HepG2 (cell line): ENCODE results near the gene APCDD1L. TPM values are rescaled to one million over a fixed set of nuclear protein-coding genes. Genes with fewer than 3 reads are reported as not detected.
"Not testable (repeated sequence)": the region's sequence is repeated elsewhere in the genome, so short reads cannot be mapped to it uniquely, and the experiment has no call there.

Source experiments
- ATAC-seq: fragments of 200-7000 bp; cut with Tn5 transposase; 3 replicates; pipeline ENCODE4 v1.9.1; 2020; ENCODE audit warnings: mild to moderate bottlenecking, moderate library complexity
- BruUV-seq: library from RNA; stranded (reverse); fragments of 400-500 nt; replicated peaks from 2 replicates; lab custom pipeline; 2021; lab: Mats Ljungman, UMichigan
- CTCF ChIA-PET: fragments of 300-600 bp; formaldehyde crosslinking; extraction: SDS; loops from one replicate; lab custom pipeline; 2021; ENCODE audit warnings: low total read pairs, inconsistent platforms, low intra/inter-chr PET ratio; lab: Yijun Ruan, JAX
- POLR2A ChIA-PET: fragments of 350-600 bp; sonication (Branson Sonifier 250); formaldehyde crosslinking; loops from one replicate; lab custom pipeline; 2020; ENCODE audit warnings: antibody characterized with exemption, inconsistent platforms; lab: Yijun Ruan, JAX
- DNase-seq: peaks from one replicate; pipeline ENCODE4 v3.0.0-alpha.2; 2015; ENCODE audit warnings: low spot score
- FAIRE-seq: peaks from 3 replicates; lab custom pipeline; 2011; peaks lifted over from hg19 to GRCh38; lab: Jason Lieb, UNC
- H2AFZ ChIP-seq: one replicate; pipeline ENCODE4 v1.6.1; 2011; ENCODE audit warnings: low read length, inconsistent platforms
- H3K27ac ChIP-seq: fragments of 300-600 bp; 3 replicates; pipeline ENCODE4 v1.8.0; 2011; ENCODE audit warnings: mixed run types, mild to moderate bottlenecking, mixed read lengths, low read length, inconsistent platforms; ENCODE audit not compliant: insufficient read depth; ENCODE audit errors: extremely low read length
- H3K27me3 ChIP-seq, 2 experiments: fragments of 200-600 bp in 1 of 2; 2 replicates in 1 of 2; 3 replicates in 1 of 2; pipeline versions ENCODE4 v1.6.0 to v1.8.0; 2011; ENCODE audit warnings: low read length in 2 of 2, mild to moderate bottlenecking in 2 of 2, moderate library complexity in 2 of 2, inconsistent platforms in 1 of 2; ENCODE audit not compliant: insufficient read depth in 2 of 2, control insufficient read depth in 1 of 2
- H3K36me3 ChIP-seq, 2 experiments: fragments of 200-600 bp in 1 of 2; replicated peaks in 1 of 2; 2 replicates in 1 of 2; 3 replicates in 1 of 2; pipeline versions ENCODE4 v1.5.1 to v1.8.0; 2011; ENCODE audit warnings: low read length in 2 of 2, inconsistent platforms in 1 of 2; ENCODE audit not compliant: insufficient read depth in 2 of 2, control insufficient read depth in 1 of 2
- H3K4me1 ChIP-seq: 2 replicates; pipeline ENCODE4 v1.5.1; 2012; ENCODE audit warnings: low read length, inconsistent platforms; ENCODE audit not compliant: insufficient read depth
- H3K4me2 ChIP-seq: 2 replicates; pipeline ENCODE4 v1.6.0; 2011; ENCODE audit warnings: low read depth, low read length, inconsistent platforms
- H3K4me3 ChIP-seq, 3 experiments: fragments of 200-600 bp in 1 of 3; sonication (generic), shearing (Covaris generic) in 1 of 3; replicated peaks in 1 of 3; 2 replicates each; pipeline ENCODE4 v1.5.1; 2011 to 2016; ENCODE audit warnings: low read length in 3 of 3, inconsistent platforms in 2 of 3, low read depth in 2 of 3, mild to moderate bottlenecking in 2 of 3, control low read depth in 1 of 3, mixed read lengths in 1 of 3; ENCODE audit not compliant: insufficient read depth in 1 of 3
- H3K79me2 ChIP-seq: one replicate; pipeline ENCODE4 v1.6.1; 2011; ENCODE audit warnings: low read length, inconsistent platforms; ENCODE audit not compliant: insufficient read depth
- H3K9ac ChIP-seq: 2 replicates; pipeline ENCODE4 v1.6.0; 2011; ENCODE audit warnings: mild to moderate bottlenecking, low read depth, low read length, inconsistent platforms; ENCODE audit not compliant: insufficient read depth
- H3K9me3 ChIP-seq: 2 replicates; pipeline ENCODE4 v1.5.1; 2012; ENCODE audit warnings: mild to moderate bottlenecking, low read length
- H4K20me1 ChIP-seq: 2 replicates; pipeline ENCODE4 v1.6.0; 2011; ENCODE audit warnings: inconsistent platforms, mild to moderate bottlenecking, low read length, moderate library complexity; ENCODE audit not compliant: insufficient read depth
- HCFC1 ChIP-seq: fragments of 150-350 bp; IDR thresholded peaks from 2 replicates; pipeline ENCODE4 v1.6.1; 2014; ENCODE audit warnings: low read depth, low read length
- ZNF282 ChIP-seq: fragments of 450-650 bp; IDR thresholded peaks from 2 replicates; pipeline ENCODE4 v1.6.1; 2018; ENCODE audit not compliant: partially characterized antibody
- ZNF839 ChIP-seq: sonication (generic); formaldehyde crosslinking; IDR thresholded peaks from 2 replicates; pipeline ENCODE4 v1.4.0; 2020; ENCODE audit warnings: missing genetic modification reagents, mild to moderate bottlenecking, borderline replicate concordance
- WGBS: methylation state at CpG from one replicate; pipeline ENCODE4 v1.1.6; 2017; ENCODE audit warnings: low lambda C conversion rate; 5-methylcytosine and 5-hydroxymethylcytosine counted together
- in situ Hi-C: cut with HindIII; loops from 2 replicates; pipeline ENCODE4 v1.10.0; 2017; ENCODE audit warnings: low pct_unique_long_range_greater_than_20kb; ENCODE audit not compliant: extremely low pct_ligation_motif_present
- intact Hi-C: fragments of 100-400 bp; cut with micrococcal nuclease; formaldehyde crosslinking; loops from one replicate; pipeline ENCODE4 v1.10.0; 2022; ENCODE audit not compliant: unreplicated experiment
- polyA plus RNA-seq, 8 experiments: library from polyadenylated mRNA; depleted of rRNA in 3 of 8; stranded (reverse) in 7 of 8; unstranded in 1 of 8; fragments of >200 nt; fragmentation: Illumina TruSeq in 4 of 8; extraction: Trizol in 4 of 8; gene quantifications; 2 replicates each; pipeline versions ENCODE4 v1.2.1 to v1.2.3, GENCODE V29; 2011 to 2016; ENCODE audit warnings: low read depth in 4 of 8, missing spikeins in 1 of 8, mixed read lengths in 1 of 8; ENCODE audit not compliant: insufficient read depth in 1 of 8
- total RNA-seq, 5 experiments: library from RNA; depleted of rRNA; stranded (reverse); fragments of >200 nt; fragmentation: Illumina TruSeq; extraction: Trizol; gene quantifications; 2 replicates each; pipeline ENCODE4 v1.2.3, GENCODE V29; 2016; ENCODE audit warnings: low read depth in 1 of 5
- TF ChIP-seq, protein P1 (sequence below): fragments of 450-650 bp; IDR thresholded peaks from 2 replicates; pipeline ENCODE4 v1.6.1; 2016

APCDD1L gene
- total and polyA plus RNA-seq, 2 of the 13 experiments (the other 11 are each of a cell fraction or from before 2014, with no cell fraction given) = not detected

DNA sequence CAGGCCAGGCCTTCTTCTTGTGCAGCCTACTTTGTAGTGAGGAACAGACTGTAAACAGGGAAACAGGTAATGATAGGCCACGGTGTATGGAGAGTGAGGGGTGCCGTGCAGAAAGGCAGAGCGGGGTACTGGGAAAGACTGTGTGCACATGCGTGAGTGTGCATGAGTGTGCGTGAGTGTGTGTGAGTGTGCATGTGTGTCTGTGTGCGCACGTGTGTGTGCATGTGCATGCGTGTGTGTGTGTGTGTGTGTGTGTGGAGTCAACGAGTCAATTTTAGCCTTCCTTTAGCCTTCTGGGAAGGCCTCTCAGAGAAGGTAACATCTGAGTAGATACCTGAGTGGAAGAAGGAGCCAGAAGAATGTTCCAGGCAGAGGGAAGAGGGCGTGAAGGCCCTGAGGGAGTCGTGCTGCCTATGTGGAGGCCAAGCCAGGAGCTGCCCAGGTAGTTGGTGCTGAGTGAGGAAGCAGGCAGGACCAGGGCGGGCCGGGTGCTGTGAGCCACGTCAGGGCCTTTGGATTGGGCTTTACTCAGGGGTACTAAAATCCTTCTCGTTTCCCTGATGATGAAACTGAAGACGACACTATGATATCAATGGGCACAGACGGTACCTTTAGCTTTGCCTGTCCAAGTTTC lies 6.3 kb downstream of the APCDD1L start:
- intact Hi-C loops = no loop called here
- Histone ChIP-seq H4K20me1 (no peaks in the 10 kb centered on the region; the same call in 1 of the 2 replicates), H3K27me3 (peaks cover 8 to 53% of the 10 kb centered on the region in 2 experiments; a peak in 4 of 5 replicates), H3K9me3 (peaks cover 29% of the 10 kb centered on the region), H3K27ac (no peak overlapping the region), H3K4me2 (no peak overlapping the region)
- POLR2A ChIA-PET = no interaction called here
- in situ Hi-C loops = no loop called here
- no peak for FAIRE-seq
- WGBS = 26% methylated on average over 17 of the region's 17 CpGs
- no peak for DNase-seq
- no TSS peak for BruUV-seq
- TF ChIP-seq, protein P1, sequence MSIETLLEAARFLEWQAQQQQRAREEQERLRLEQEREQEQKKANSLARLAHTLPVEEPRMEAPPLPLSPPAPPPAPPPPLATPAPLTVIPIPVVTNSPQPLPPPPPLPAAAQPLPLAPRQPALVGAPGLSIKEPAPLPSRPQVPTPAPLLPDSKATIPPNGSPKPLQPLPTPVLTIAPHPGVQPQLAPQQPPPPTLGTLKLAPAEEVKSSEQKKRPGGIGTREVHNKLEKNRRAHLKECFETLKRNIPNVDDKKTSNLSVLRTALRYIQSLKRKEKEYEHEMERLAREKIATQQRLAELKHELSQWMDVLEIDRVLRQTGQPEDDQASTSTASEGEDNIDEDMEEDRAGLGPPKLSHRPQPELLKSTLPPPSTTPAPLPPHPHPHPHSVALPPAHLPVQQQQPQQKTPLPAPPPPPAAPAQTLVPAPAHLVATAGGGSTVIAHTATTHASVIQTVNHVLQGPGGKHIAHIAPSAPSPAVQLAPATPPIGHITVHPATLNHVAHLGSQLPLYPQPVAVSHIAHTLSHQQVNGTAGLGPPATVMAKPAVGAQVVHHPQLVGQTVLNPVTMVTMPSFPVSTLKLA = peak; percentile 92
- TF ChIP-seq ZNF839 (no peak), ZNF282 (peak; percentile 41), HCFC1 (no peak)
- TF ChIP-seq, all 625 proteins: peak for 2
- no peak overlapping the region for H3K9ac ChIP-seq
- no peak for ATAC-seq
- no peaks in the 10 kb centered on the region for H3K36me3 ChIP-seq
- CTCF ChIA-PET = no interaction called here
- no peaks in the 10 kb centered on the region for H3K79me2 ChIP-seq
- H3K4me3 ChIP-seq = no peak overlapping the region
- no peaks in the 10 kb centered on the region for H3K4me1 ChIP-seq
- no peak overlapping the region for H2AFZ ChIP-seq

DNA sequence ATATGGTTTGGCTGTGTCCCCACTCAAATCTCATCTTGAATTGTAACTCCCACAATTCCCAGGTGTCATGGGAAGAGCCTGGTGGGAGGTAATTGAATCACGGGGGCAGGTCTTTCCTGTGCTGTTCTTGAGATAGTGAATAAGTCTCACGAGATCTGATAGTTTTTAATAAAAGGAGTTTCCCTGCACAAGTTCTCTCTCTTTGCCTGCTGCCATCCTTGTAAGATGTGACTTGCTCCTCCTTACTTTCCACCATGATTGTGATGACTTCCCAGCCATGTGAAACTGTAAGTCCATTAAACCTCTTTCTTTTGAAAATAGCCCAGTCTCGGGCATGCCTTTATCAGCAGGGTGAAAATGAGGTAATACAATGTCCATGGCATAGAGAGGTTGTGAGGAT lies 8.2 kb downstream of the APCDD1L start:
- in situ Hi-C loops, intact Hi-C loops, H2AFZ ChIP-seq, H4K20me1 ChIP-seq, H3K79me2 ChIP-seq, H3K4me1 ChIP-seq, H3K4me2 ChIP-seq, POLR2A ChIA-PET, H3K27ac ChIP-seq, CTCF ChIA-PET, DNase-seq, FAIRE-seq, H3K9ac ChIP-seq, BruUV-seq, ATAC-seq, H3K36me3 ChIP-seq, H3K4me3 ChIP-seq: not testable (repeated sequence)
- 2% methylated on average over 3 of the region's 3 CpGs for WGBS
- peaks cover 0 to 34% of the 10 kb centered on the region in 2 experiments; a peak in 4 of 5 replicates for H3K27me3 ChIP-seq
- H3K9me3 ChIP-seq = peaks cover 36% of the 10 kb centered on the region
